HG02798 (cell line): ENCODE results near the gene SLC7A1.

Source experiments
- ATAC-seq: cut with Tn5 transposase; IDR thresholded peaks from one replicate; pipeline ENCODE4 v1.9.1; 2021; ENCODE audit warnings: mild to moderate bottlenecking; ENCODE audit not compliant: unreplicated experiment, poor library complexity

The SLC7A1 gene

GRCh38 chr13:29583073-29583785, 12.3 kb downstream of the SLC7A1 start:
- ATAC-seq = no peak

- ATAC-seq = no peak
Observed at GRCh38 chr13:29582171-29582570, 13.3 kb downstream of the SLC7A1 start.

- ATAC-seq = no peak
Observed at GRCh38 chr13:29581666-29582065, 13.8 kb downstream of the SLC7A1 start.

- no peak for ATAC-seq
Observed at GRCh38 chr13:29579094-29579493, 16.4 kb downstream of the SLC7A1 start.

- no peak for ATAC-seq
Observed at GRCh38 chr13:29578300-29579085, 17.0 kb downstream of the SLC7A1 start.

GRCh38 chr13:29577136-29578051, 18.1 kb downstream of the SLC7A1 start:
- no peak for ATAC-seq

- no peak for ATAC-seq
Observed at GRCh38 chr13:29576581-29576980, 18.9 kb downstream of the SLC7A1 start.

- no peak for ATAC-seq
Observed at GRCh38 chr13:29575098-29575497, 20.4 kb downstream of the SLC7A1 start.

- ATAC-seq = peak; percentile 40
Observed at GRCh38 chr13:29573190-29573589, 22.3 kb downstream of the SLC7A1 start.

- ATAC-seq = no peak
Observed at GRCh38 chr13:29572575-29572974, 22.9 kb downstream of the SLC7A1 start.

GRCh38 chr13:29571876-29572570, 23.5 kb downstream of the SLC7A1 start:
- ATAC-seq = no peak

- ATAC-seq = no peak
Observed at GRCh38 chr13:29570051-29570654, 25.3 kb downstream of the SLC7A1 start.

- no peak for ATAC-seq
Observed at GRCh38 chr13:29569253-29570050, 26.0 kb downstream of the SLC7A1 start.

GRCh38 chr13:29568731-29569130, 26.8 kb downstream of the SLC7A1 start:
- no peak for ATAC-seq

- no peak for ATAC-seq
Observed at GRCh38 chr13:29567411-29567810, 28.1 kb downstream of the SLC7A1 start.

GRCh38 chr13:29566206-29566605, 29.3 kb downstream of the SLC7A1 start:
- ATAC-seq = no peak

GRCh38 chr13:29564818-29565217, 30.7 kb downstream of the SLC7A1 start:
- no peak for ATAC-seq

GRCh38 chr13:29564373-29564772, 31.1 kb downstream of the SLC7A1 start:
- no peak for ATAC-seq

GRCh38 chr13:29563941-29564340, 31.5 kb downstream of the SLC7A1 start:
- no peak for ATAC-seq
